Measurements from ENCODE around the gene SLC28A2.

Gene SLC28A2

DNA sequence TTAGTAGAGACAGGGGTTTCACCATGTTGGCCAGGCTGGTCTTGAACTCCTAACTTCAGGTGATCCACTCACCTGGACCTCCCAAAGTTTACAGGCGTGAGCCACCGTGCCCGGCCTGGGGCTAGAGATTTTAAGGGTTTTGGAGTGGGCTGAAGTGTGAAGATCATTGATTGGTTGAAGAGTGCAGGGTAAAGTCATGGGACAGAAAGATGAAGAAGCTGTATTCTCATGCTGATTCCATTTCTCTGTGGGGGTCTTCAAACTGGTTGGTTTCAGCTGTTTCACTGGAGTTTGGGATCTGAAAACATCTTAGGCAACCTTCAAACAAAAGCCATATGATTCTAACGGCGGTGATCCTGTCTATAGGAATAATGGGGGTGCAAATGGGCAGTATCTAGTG is 74.2 kb downstream of the SLC28A2 start:
- TF ChIP-seq, protein P1, sequence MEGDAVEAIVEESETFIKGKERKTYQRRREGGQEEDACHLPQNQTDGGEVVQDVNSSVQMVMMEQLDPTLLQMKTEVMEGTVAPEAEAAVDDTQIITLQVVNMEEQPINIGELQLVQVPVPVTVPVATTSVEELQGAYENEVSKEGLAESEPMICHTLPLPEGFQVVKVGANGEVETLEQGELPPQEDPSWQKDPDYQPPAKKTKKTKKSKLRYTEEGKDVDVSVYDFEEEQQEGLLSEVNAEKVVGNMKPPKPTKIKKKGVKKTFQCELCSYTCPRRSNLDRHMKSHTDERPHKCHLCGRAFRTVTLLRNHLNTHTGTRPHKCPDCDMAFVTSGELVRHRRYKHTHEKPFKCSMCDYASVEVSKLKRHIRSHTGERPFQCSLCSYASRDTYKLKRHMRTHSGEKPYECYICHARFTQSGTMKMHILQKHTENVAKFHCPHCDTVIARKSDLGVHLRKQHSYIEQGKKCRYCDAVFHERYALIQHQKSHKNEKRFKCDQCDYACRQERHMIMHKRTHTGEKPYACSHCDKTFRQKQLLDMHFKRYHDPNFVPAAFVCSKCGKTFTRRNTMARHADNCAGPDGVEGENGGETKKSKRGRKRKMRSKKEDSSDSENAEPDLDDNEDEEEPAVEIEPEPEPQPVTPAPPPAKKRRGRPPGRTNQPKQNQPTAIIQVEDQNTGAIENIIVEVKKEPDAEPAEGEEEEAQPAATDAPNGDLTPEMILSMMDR (IDR thresholded peaks at IDR 0.05; ENCODE audit: control insufficient read depth, extremely low read depth, insufficient read depth), result no peak
- H3K4me3 ChIP-seq (ENCODE audit: low read depth, low read length), result no peak overlapping the region
- DNase-seq (ENCODE audit: low read depth), result no peak

DNA sequence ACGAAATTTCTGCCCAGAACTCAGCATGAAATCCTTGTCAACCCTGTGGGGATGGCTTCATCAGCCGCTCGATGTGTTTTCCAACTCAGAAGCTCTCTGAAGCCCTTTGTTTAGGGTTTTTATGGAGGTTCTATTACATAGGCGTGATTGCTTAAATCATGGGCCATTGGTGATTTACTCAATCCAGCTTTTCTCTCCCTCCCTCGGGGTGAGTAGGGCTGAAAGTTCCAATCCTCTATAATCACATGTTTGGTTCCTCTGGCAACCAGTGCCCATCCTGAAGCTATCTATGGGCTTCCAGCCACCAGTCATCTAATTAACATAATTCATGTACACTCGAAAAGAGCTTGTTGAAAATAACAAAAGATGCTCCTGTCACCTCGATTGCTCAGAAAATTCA is 74.7 kb downstream of the SLC28A2 start:
- no peak overlapping the region for H3K4me3 ChIP-seq (ENCODE audit: low read depth, low read length)
- no peak for DNase-seq (ENCODE audit: low read depth)
- TF ChIP-seq, protein P1 (IDR thresholded peaks at IDR 0.05; ENCODE audit: control insufficient read depth, extremely low read depth, insufficient read depth), result no peak
